ENCODE data around the gene AP1S3. TPM values are rescaled to one million over a fixed set of nuclear protein-coding genes. Genes with fewer than 3 reads are reported as not detected.

Gene AP1S3
- total RNA-seq = 1 to 10 TPM; 2.0 to 8.3 TPM

DNA sequence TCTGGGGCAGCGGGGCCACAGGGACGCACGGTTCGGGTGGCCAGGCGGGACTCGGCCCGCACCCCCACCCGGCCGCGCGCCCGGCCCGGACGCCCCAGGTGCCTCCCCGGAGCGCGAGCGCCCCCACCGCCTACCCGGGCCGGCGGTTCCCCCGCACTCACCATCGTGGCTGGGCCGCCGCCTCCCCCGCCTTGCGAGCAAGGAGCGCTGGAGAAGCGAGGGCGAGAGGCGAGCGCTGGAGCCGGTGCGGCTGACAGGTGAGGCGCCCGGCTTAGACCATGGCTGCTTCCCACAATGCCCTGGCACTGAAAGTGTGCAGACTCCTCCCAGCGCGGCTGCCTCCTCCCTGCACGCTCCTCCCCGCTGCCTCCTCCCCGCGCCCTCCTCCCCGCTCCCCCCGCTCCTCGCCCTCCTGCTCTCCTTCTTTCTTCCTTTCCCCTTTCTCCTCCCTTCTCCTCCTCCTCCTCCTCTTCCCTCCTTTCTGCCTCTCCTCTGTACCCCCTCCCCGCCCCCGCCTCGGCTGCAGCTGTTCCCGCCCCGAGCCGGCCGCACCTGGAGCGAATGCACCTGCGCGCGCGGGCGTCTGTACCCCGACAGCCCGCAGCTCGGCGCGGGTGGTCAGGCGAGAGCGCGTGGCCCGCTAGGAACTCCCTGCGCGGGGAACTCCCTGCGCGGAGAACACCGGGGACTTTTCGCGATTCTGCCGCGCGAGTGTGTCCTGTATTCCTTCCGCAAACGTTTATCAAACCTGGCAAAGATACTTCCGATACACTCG, at the start of gene AP1S3:
TSS of gene AP1S3 (minus strand) at position 296 of the 775 bp plus-strand sequence. CDS start at position 164, 132 bp downstream.
- H3K27ac ChIP-seq = peak within 1 kb of the TSS; percentile 39 to 87 (median 85)
- H3K9me3 ChIP-seq = no peaks in the 10 kb centered on the region
- no peaks in the 10 kb centered on the region for H3K27me3 ChIP-seq
- peak within 1 kb of the TSS; percentile 58 to 88 for H3K4me3 ChIP-seq
- H3K36me3 ChIP-seq (replicated peaks in 1 of 2; ENCODE audit: insufficient read depth in 1 of 2, low read depth in 2 of 2) = no peaks in the 10 kb centered on the region
- intact Hi-C loops (cut with DNase I) = no loop called here
- ATAC-seq = peak; percentile 96
- peaks cover 13% of the 10 kb centered on the region for H3K4me1 ChIP-seq
- TF ChIP-seq, protein P1, sequence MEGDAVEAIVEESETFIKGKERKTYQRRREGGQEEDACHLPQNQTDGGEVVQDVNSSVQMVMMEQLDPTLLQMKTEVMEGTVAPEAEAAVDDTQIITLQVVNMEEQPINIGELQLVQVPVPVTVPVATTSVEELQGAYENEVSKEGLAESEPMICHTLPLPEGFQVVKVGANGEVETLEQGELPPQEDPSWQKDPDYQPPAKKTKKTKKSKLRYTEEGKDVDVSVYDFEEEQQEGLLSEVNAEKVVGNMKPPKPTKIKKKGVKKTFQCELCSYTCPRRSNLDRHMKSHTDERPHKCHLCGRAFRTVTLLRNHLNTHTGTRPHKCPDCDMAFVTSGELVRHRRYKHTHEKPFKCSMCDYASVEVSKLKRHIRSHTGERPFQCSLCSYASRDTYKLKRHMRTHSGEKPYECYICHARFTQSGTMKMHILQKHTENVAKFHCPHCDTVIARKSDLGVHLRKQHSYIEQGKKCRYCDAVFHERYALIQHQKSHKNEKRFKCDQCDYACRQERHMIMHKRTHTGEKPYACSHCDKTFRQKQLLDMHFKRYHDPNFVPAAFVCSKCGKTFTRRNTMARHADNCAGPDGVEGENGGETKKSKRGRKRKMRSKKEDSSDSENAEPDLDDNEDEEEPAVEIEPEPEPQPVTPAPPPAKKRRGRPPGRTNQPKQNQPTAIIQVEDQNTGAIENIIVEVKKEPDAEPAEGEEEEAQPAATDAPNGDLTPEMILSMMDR (IDR thresholded peaks at IDR 0.05) = peak in 2 of 7 experiments; percentile 2 to 8
- TF ChIP-seq POLR2A (IDR thresholded peaks at IDR 0.05) = peak; percentile 28 to 70 (median 66)
- DNase-seq = peak; percentile 86 to 92 (median 88)
- WGBS, 2 donors = 1 to 2% methylated on average over 47 to 53 of the region's 82 CpGs

DNA sequence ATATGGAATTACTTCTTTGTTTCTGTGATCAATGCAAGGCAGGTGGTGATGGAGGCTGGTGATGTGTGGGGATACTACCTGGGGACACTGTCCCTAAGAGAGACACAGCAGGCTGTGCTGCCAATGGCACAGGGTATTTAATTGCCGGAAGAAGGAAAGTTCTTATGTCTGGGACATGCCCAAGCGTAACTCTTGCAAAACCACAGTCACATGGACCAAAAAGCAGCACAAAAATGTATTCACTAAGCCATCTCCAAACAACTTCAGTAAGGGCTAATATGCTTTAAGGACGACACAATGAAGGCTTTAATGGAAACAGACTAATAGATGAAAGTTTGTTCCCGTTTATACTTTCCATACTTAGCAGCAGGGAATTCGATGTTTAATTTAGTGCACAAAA, 49.7 kb upstream of the AP1S3 start:
- WGBS, 2 donors = 81 to 95% methylated on average over 5 of the region's 5 CpGs
- Histone ChIP-seq H3K4me3 (no peak overlapping the region), H3K27me3 (no peaks in the 10 kb centered on the region), H3K9me3 (no peaks in the 10 kb centered on the region), H3K36me3 (replicated peaks in 1 of 2; ENCODE audit: insufficient read depth in 1 of 2, low read depth in 2 of 2) (no peaks in the 10 kb centered on the region), H3K27ac (no peak overlapping the region), H3K4me1 (no peaks in the 10 kb centered on the region)
- intact Hi-C loops (cut with DNase I) = no loop called here
- no peak for DNase-seq
- ATAC-seq = no peak
- no peak for TF ChIP-seq POLR2A (IDR thresholded peaks at IDR 0.05)
- TF ChIP-seq, protein P1 (IDR thresholded peaks at IDR 0.05) = no peak

DNA sequence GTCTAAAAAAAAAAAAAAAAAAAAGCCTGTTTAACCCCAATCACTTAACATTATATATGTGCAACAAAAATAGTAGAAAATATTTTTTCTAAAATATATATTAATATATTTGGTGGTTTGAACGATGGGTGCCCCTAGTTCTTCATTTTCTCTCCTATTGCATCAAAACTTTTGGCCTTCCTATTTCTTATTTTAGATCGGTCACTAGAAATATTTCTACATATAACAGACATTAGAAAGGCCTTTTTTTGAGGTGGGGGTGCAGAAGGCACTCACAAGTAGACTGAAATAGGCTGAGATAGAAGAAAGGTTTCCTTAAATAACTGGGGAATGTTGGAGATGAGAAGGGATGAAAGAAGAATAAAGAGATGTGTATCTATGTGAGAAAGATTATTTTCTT, 49.3 kb upstream of the AP1S3 start:
- WGBS, 2 donors = 0% methylated on average over 2 of the region's 2 CpGs
- TF ChIP-seq POLR2A (IDR thresholded peaks at IDR 0.05) = no peak
- TF ChIP-seq, protein P1 (IDR thresholded peaks at IDR 0.05) = no peak
- Histone ChIP-seq H3K4me1 (no peaks in the 10 kb centered on the region), H3K27ac (no peak overlapping the region), H3K27me3 (no peaks in the 10 kb centered on the region), H3K36me3 (replicated peaks in 1 of 2; ENCODE audit: insufficient read depth in 1 of 2, low read depth in 2 of 2) (peaks cover 0 to 2% of the 10 kb centered on the region in 2 donors), H3K4me3 (no peak overlapping the region), H3K9me3 (no peaks in the 10 kb centered on the region)
- no peak for ATAC-seq
- intact Hi-C loops (cut with DNase I) = no loop called here
- no peak for DNase-seq

DNA sequence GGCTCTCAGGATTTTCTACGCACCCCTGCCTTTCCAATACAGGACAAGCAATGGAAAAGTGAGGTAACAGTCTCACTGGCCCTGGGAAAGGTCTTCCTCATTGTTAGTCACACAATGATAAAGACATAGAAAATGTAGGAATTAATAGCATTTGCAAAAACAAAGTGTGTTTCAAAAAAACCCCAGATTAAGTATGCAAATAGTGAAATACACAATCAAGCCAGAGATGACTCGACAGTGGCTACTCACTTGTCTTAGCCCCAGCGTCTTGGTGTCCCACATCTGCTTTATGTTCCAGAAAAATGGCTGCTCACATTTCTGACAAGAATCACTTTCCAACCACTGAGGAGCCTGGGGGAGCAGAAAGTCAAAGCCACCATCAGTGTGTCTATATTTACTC, 47.0 kb upstream of the AP1S3 start:
- H3K36me3 ChIP-seq (replicated peaks in 1 of 2; ENCODE audit: insufficient read depth in 1 of 2, low read depth in 2 of 2) = peaks cover 0 to 9% of the 10 kb centered on the region in 2 donors

More for the DNA sequence above, 47.0 kb upstream of the AP1S3 start:
- no peak overlapping the region for H3K27ac ChIP-seq
- H3K4me1 ChIP-seq = no peaks in the 10 kb centered on the region
- intact Hi-C loops (cut with DNase I) = no loop called here
- no peak for DNase-seq
- 88 to 89% methylated on average over 3 of the region's 3 CpGs for WGBS, 2 donors
- no peaks in the 10 kb centered on the region for H3K27me3 ChIP-seq
- ATAC-seq = no peak
- no peak overlapping the region for H3K4me3 ChIP-seq
- no peak for TF ChIP-seq POLR2A (IDR thresholded peaks at IDR 0.05)
- TF ChIP-seq, protein P1 (IDR thresholded peaks at IDR 0.05) = no peak
- no peaks in the 10 kb centered on the region for H3K9me3 ChIP-seq
